ENCODE results near the gene CSRNP2.

The CSRNP2 gene

DNA sequence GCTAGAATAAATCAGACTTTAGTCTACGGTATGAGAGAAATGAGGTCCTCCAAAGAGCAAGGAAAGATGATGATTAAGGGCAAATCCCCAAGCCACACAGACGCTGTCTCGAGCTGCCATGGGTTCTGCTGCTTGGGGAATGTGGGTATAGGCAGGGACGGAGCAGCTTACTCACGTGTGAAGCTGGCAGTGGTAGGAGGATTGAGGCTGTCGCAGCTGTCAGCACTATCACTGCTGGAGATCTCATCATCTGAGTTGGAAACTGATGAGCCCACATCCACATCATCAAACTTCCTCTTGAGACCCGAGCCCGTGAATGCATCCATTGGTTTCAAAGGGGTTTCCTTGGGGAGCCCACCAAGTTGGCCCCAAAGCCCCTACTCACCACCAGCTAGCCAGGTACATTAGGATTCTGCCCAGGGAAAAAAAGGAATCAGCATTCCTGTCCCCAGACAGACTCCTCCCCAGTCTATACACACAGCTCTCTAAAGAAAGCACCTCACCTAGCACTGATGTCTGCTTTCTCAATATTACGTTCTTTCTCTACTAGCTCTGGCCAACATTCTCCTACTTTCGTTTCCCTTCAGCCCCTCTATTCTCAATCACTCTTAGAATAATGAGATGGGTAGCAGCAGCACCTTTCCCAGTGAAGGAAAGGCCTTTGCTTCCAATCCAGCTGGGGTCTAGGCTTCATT, 7.0 kb downstream of the CSRNP2 start:
- DNase-seq, result no peak

DNA sequence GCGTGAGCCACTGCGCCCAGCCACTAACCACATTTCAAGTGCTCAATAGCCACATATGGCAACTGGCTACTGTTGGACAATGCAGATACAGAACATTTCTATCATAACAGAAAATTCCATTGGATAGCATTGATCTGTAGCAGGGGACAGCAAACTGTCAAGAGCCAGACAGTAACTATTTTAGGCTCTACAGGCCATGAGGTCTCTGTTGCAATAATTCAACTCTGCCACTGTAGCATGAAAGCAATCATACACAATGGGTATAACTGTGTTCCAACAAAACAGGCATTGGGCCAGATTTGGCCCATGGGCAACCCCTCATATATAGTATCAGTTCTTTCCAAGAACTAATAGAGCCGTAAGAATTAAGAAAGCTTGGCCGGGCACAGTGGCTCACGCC, 8.0 kb downstream of the CSRNP2 start:
- no peak for DNase-seq

DNA sequence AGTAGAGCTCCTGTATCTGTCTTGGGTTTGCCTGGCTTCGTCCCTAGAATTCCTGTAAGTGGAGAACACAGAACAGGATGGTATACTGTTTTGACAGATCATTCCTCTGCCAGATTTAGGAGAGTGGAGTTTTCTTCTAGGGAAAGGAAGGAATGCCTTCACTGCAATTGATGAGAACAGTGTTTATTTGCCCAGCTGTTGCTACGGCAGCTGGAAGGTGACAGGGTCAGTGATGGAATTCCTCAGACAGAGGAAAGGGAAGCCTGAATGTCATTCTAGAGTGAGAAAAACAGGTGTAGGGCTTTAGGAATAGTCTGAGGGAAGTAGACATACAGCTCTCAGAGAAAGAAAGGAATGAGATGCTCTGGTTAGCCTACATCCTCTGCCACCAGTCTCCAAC, 11.7 kb downstream of the CSRNP2 start:
- no peak for DNase-seq

DNA sequence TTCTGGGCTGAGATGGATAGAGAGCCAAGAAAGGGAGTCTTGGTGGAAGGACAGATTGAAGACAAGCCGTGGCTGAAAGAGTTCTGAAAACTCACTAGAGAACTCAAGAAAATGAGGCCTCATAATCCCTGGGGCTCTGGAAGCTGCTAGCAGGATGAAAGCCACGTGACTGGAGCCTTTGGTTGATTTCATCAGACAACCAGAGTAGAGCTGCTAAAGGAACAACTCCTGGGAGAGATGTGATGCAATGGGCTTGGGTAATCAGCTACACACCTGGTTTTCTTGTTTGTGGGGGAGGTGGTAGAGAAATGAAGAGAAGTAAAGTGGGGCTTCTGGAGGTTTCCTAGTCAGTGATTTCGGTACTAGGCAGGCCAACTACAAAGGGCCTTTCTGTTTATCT, 13.4 kb downstream of the CSRNP2 start:
- no peak for DNase-seq

DNA sequence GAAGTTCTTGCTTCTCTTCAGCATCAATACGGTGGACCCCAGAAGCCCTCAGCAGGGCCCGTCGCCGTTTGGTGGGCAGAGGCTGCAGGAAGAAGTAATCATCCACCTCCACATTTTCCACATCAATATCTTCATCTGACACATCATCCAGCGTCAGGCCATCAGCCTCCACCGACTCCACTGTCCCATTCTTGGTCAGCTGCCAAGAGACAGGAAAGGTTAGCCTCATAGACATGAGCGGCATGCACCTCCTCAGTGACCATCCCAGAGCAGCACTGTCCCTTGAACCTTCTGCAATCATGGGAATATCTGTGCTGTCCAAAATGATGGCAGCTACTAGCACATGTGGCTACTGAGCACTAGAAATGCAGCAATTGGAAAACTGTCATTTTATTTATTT, 15.6 kb downstream of the CSRNP2 start:
- DNase-seq, result no peak

DNA sequence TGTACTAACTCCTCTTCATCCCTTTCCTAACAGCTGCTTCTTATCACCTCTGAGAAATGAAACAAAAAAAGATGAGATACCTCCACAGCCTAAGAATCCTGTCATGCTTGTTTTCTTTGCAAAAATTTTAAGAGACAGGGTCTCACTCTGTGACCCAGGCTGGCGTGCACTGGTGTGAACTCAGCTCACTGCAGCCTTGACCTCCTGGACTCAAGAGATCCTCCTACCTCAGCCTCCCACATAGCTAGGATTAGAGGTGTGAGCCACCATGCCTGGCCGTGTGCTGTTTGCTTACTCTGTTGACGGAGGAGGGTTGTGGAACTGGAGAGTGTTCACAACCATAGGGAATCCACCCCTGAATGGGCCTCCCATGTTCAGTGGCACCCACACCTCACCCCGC, 16.2 kb downstream of the CSRNP2 start:
- no peak for DNase-seq

DNA sequence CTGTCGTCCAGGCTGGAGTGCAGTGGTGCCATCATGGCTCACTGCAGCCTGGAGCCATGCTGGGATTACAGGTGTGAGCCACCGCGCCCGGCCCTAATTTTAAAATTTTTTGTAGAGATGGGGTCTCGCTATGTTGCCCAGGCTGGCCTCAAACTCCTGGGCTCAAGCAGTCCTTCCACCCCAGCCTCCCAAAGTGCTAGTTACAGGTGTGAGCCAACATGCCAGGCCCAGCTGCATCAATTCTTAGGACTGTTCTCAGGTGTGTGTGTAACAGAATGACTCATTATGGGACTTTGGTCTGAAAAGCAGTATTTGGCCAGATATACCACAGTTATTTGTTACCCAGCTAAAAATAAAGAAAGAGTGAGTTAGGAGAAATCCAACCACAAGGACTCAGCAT, 17.9 kb downstream of the CSRNP2 start:
- no peak for DNase-seq

DNA sequence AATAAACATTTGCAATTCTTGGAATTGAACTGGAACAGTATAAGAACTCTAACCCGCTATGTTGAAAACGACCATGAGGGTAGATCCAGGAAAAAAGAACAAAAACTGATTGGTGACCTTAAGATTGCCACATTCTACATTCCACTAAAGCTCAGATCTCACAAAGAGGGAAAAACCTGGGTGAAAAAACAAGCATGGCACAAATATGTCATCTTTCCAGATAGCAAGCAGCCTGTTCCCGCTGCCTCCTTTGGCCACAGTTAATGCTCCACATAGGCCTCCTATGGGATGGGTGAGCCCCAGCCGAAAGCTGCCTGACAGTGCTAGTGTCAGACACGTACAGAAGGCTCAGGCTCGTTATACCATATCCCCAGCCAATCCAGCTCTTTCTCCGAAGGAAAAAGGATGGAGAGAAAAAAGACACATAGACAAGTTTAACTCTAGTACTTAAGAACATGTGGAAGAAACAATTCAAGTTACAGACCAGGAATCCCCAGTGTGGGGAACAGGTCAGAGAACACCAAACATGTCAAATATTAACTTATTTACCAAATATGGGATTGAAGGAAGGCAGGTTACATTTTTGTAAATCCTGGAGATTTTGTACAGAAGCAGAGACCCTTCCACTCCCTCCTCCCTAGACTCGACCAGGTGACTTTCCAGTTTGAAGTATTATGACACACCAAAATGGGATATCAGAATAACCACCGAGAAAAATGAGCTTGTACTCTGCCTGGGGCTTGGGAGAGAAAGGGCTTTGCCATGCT, 20.6 kb downstream of the CSRNP2 start:
- no peak for DNase-seq

DNA sequence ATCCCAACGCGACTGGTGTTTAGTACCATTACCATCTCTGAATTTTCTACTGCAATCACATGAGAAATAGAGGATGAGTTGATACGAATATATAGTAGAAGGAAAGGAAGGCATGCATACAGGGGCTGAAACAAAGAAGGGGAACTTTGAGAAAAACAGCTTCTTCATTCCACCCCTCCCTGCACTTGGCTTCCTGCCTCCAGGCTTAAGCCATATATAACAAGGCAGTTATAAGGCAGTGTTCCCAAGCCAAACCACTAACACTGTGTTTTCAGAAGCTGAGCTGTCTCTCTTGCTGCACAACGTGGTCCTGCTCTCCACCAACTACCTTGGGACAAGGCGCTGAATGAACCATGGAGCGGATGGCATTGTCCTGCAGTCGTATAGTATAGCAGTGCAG, 24.3 kb downstream of the CSRNP2 start:
- DNase-seq, result no peak

DNA sequence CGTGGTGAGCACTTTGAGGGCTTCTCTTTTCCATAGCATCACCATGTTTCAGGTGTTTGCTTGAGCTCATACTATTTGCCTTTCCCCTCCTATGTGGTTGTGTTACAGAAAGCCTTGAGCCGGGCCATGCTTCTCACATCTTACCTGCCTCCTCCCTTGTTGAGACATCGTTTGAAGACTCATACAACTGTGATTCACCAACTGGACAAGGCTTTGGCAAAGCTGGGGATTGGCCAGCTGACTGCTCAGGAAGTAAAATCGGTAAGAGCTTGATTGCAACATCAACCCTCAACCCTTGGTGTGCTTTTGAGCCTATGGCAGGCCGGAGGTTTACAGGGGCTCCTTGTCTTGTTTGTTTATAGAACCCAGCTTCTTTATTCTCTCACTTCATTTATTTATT, 27.2 kb downstream of the CSRNP2 start:
- no peak for DNase-seq

DNA sequence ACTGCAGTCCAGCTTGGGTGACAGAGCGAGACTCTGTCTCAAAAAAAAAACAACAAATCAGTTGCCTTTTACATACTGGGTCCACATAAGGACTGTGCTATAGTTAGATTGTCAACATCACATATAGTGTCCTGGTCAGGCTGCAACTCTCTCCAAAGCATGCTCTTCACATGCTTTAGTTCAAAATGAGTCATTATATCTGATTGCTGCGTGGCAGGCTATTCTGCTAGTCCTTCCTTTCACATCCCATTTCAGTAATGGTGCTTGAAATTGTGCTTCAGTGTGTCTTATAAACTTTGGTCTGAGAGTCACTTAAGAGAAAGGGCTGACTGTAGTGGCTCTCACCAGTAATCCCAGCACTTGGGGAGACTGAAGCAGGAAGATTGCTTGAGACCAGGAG, 28.3 kb downstream of the CSRNP2 start:
- no peak for DNase-seq

DNA sequence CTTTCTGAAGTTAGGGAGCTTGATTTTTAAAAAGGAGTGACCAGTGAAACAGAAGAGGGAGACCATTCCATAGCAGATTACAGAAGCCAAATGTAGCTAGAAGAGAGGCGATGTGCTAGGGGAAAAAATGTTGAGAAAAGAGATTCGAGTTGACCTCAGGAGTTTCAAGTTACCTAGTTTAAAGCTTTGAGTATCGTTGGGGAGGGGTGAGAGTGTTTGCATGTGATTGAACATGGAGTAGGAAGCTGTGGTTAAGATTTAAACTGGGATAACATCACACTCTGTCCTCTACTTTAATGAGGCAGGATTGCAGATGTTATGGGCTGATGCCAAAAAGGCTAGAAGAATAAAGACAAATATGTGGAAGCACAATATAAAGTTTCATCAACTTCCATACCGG, 31.6 kb downstream of the CSRNP2 start:
- DNase-seq, result no peak

DNA sequence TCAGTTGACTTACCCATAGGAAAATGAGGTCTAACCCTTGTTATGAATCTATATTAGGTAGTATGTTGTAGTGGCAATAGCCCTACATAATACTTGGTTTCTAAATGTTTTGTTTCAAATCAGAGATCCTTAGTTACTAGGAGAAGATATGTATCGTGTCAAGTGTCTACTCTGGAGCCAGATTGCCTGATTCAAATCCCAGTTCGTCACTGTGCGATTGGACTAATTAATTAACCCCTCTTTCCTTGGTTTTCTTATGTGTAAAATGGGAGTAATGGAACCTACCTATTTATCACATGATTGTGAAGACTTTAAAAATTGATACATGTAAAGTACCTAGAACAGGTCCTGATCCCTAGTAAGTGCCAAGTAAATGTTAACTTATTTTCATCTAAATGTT, 33.9 kb downstream of the CSRNP2 start:
- no peak for DNase-seq

DNA sequence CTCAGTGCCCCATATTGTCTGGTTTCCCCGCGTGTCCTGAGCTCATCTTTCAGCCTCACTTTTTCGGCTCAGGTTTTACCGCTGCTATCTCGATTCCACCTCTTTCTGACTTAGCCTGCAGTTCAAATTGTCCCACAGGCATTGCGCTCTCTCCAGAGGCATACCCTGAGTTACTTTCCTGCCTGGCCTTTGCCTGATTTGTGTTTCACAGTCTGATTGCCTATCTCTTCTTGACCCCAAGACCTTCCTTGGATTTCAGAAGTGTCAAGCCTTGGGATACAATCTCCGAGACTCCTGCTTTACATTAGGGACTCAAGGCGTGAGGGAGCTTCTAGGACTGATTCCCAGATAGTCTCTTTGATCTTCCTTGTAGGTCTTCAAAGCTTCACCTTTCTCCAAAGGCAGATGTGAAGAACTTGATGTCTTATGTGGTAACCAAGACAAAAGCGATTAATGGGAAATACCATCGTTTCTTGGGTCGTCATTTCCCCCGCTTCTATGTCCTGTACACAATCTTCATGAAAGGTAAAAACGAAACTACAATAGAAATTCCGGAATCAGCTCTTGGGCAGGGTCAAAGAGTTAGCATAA, 34.6 kb downstream of the CSRNP2 start:
- DNase-seq, result no peak

DNA sequence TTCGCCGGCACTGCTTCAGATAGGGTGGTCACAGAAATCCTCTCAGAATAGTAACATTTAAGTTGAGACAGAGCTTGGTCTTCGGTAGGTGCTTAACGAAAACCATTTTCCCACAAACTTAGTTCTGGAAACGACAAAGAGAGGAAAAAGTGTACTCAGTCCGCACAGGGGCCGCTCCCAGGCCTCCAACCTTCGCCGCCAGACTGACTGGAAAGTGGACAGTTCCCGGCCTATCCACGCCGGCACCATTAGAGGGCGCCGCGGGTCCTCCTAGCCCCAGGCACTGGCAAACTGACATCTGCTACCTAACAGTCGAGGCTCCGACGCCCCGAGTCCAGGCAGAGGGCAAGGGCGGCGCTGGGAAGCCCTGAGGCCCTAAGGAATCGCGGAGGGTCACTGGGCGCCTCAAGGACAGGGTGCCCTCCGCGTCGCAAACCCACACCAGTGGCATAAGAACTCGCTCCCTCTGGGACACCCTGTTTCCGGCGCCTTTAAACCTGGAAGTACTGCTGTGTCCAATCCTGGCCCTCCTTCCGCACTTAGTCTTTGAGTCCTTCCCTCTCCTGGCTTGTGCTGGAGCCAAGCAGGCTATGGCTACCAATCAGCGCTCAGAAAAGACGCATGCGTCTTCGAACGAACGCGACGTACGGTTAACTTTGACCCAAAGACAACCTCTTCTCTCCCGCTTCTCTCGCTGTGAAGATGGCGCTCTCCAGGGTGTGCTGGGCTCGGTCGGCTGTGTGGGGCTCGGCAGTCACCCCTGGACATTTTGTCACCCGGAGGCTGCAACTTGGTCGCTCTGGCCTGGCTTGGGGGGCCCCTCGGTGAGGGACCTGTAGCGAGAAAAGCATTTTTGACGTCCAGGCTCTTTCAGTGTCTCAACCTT, 35.5 kb downstream of the CSRNP2 start, which contains the start of gene LETMD1:
LETMD1 (plus strand) TSS at position 673 of the 886 bp plus-strand sequence; CDS start at position 703, 30 bp downstream.
- DNase-seq, result peak; percentile 94

DNA sequence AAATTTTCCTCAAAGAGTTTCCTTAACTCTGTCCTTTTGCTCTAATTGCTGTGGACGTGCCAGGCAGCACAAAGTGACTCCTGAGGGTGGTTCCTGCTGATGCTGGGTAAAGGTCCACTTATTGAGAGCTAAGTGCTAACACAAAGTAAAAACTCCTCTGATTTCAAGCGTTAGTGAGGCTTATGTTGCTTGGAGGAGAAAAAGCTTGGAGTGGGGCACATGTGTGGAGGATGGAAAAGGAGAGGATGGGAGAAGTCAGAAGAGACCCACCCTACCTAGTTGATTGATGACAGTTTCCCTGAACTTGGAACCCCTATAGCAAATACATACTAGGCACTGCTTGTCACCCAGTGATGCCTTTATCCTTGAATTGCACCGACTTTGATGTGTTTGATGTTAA, 47.1 kb downstream of the CSRNP2 start:
- DNase-seq, result no peak

DNA sequence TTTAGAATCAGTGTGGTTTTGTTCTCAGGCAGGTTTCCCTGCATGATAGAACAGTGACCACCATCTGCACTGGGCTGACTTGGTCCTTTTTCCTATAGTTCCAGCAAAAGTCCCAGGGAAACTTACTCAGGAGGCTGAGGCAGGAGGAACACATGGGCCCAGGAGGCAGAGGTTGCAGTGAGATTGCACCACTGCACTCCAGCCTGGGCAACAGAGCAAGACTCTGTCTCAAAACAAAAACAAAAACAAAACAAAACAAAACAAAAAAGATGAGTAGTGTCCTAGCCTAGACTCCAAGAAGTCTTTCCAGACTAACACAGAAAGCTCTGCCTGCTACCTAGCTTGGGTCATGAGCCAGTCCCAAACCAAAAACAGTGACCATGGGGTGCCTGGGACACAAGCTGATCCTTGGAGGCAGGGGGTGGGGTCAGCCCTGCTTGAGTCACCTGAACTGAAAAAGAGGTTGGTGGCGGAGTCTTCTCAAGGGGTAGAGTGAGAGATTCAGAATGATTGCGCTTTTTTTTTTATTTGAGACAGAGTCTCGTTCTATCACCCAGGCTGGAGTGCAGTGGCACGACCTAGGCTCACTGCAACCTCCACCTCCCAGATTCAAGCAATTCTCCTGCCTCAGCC, 49.8 kb downstream of the CSRNP2 start:
- DNase-seq, result no peak

DNA sequence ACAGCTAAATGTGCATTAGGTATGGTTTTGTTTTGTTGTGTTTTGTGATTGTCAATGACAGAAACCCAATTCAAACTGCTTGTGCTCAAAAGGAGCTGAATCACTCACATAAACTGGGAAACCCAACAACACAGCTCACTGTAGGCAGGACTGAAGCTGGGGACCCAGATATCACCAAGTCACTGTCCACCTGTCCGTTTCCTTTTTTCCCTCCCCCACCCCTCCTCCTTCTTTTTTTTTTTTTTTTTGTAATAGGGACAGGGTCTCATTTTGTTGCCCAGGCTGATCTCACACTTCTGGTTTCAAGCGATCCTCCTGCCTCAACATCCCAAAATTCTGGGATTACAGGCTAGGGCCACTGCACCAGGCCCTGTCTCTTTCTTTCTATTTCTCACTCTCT, 50.3 kb downstream of the CSRNP2 start:
- no peak for DNase-seq

DNA sequence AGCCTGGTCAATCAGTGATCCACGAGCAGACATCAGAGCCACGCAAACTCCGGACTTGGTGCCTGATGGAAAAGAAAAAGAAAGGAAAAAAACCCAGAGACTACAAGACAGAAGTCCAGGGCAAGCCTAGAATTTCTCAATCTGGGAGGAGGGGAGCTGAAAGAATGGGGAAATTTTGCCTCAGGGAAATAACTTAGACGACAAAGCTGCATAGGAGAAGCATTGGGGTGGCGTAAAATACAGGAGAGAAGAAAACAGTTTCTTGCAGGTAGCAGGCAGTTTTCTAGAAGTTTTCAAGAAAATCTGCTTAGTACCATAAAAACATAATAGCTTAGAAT, 54.6 kb downstream of the CSRNP2 start:
- DNase-seq, result no peak

DNA sequence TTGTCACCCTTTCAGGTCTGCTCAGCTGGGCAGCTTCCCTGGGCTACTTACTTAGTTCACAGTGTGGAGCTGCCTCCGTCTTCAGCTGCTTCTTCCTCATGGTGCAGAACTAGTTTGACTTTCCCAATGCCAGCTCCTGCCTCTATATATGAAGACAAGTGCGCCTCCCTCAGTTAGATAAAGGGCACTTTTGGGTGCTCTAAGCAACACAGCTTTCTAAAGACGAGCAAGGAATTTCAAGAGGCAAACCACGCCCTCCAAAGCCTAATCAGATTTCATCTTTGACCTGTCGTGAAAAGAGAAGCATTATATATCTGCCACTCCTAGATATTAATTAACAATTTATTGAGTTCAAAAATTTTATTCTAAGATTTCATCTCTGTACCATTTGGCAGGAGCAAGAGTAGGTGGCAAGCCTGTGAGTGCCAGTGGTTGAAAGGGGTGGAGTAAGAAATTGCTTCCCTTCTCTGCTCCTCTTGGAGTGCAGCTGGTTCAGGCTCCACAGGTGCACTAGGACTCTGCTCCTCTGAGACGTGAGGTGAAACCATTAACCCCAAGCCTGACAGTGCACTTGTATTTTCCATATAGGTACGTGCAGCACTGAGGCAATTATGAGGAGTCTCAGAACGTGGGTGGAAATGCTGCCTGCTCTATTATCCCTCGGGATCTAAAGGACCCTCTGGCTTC, 55.1 kb downstream of the CSRNP2 start:
- peak; percentile 38 for DNase-seq

DNA sequence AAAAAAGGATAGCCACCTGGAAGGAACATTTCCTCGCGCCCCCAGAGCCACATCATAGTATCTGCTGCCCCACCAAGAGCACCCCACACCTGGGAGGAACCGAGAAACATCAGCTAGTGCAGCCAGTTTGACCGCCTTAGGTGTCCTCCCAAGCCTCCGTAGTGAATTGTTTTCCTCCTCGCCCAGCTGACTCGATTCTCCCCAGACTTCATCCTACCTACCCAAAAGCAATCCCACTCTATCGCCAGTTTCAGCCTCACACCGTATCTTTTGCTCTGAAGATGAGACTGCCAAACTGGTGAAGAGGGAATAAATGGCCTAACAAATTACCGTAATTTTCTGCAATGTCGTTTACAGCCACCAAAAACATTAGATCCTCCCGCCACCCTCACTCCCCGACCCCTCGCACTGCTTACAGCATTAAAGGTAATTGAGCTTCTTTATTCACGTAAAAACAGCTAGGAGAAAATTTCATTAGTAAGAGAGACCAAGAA, 56.0 kb downstream of the CSRNP2 start:
- DNase-seq, result no peak
